HG03103 (cell line): ENCODE results near the gene SFMBT2.
"Not testable (repeated sequence)": the region's sequence is repeated elsewhere in the genome, so short reads cannot be mapped to it uniquely, and the experiment has no call there.

Source experiments
- ATAC-seq: cut with Tn5 transposase; IDR thresholded peaks from one replicate; pipeline ENCODE4 v1.9.1; 2021; ENCODE audit warnings: low read depth; ENCODE audit not compliant: unreplicated experiment

The SFMBT2 gene

DNA sequence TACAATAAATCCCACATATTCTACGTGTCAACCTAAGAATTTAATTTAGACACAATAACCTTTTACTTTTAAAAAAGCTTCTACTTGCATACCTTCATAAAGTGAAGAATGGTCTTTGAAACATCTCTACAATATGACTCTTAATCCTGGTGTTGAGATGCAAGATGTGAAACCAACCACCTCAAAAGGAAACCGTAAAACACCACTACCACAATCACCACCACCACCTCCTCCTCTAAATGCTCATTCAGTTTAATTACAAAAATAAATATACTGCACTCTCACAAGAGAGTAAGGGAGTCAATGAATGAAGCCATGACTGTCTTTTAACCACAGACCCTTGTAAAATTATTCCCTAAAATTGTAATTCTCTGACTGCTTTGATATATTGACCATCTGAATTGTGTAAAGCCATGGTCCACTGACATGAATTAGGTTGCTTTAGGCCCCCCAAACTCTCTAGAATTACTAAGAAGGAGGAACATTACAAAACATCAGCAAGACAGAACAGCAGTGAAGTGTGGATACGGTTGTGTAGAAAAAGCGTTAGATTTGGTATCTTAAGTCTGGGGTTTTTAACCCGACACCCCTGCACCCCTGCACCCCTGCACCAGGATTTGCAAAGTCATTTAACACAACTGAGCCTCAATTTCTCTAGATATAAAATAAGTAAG, 171.4 kb downstream of the SFMBT2 start:
- no peak for ATAC-seq

DNA sequence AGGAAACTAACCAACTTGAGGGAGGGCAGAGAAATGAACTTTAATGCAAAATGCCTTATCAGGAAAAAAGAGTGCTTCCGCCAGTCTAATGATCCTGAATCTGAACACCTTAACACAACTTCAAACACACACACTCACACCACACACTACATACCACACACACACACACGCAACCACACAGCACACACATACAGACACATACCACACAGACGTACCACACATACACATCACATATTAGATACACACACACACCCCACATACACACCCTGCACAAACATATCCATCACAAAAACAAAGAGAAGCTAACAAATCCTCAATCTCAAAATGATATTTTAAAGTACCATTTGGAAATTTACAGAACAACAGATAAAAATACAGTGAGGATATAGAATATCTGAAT, 175.5 kb downstream of the SFMBT2 start:
- no peak for ATAC-seq

DNA sequence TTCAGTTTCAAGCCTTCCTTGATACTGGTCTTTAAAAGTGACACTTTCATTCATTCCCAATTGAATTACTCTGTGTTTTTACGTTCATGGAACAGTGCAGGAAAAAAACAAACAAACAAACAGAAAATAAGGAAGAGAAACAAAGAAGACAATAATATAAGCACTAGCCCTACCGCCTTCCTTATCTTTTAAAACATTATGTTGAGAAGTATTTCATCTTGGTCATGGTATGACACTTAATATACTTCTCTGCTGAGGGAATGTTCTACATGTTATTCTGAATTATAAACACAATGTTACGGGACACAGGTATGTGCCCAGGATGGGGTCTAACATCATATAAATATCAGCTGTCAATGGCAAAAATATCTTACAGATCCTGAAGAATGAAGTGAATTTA, 176.7 kb downstream of the SFMBT2 start:
- ATAC-seq = no peak

DNA sequence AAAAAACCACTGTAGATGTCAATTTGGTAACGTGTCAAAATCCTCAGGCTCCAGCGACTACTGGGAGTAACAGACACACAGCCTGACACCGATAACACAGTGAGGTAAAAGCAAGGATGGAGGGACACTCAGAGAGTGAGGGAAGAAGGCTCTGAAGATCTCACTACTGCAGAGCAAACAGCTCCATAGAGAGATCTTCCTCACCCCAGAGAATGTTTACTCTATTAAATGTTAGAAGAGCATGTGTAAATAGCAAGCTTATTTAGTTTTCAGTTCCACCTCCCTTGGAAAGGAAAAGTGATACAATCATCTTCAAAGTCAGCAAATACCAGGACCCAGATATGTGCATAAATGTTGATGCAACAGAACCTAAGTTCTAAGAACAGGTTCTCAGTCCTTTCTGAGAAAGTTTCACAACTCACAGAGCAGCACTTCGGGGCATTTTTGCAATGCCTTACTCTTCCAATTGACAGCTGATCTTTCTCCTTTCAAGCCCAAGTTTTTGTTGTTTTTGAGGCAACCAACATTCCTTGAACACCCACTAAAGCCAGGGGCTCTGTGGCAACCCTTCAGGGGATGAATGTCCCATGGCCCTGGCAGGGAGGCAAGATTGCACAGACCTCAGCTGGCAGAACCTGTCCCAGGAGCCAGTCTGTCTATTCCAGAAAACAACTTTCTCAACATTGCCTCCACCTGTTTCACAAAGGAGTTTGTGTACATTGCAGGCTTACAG, 177.4 kb downstream of the SFMBT2 start:
- no peak for ATAC-seq

GRCh38 chr10:7231509-7232414, 179.1 kb downstream of the SFMBT2 start:
- no peak for ATAC-seq

DNA sequence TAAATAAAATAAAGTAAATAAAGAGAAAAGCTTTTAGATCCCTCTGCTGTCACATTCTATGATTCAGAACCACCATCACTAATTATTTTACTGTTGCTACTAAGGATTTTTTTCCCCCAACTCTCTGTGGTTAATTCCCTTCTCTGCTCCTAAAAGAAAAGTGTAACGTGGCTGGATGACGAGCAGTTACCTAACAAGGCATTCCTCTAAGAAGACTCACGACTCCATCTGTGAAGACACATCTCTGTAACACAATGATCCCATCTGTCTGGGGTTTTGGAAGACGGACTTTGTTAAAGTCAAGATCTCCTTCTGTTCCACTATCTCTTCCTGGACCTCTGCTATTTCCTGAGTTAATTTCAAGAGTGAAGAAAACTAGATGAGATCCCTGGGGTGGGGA, 179.9 kb downstream of the SFMBT2 start:
- ATAC-seq = no peak

- no peak for ATAC-seq
Measured at GRCh38 chr10:7230036-7230435, 180.8 kb downstream of the SFMBT2 start.

- no peak for ATAC-seq
Measured at GRCh38 chr10:7225133-7225532, 185.7 kb downstream of the SFMBT2 start.

DNA sequence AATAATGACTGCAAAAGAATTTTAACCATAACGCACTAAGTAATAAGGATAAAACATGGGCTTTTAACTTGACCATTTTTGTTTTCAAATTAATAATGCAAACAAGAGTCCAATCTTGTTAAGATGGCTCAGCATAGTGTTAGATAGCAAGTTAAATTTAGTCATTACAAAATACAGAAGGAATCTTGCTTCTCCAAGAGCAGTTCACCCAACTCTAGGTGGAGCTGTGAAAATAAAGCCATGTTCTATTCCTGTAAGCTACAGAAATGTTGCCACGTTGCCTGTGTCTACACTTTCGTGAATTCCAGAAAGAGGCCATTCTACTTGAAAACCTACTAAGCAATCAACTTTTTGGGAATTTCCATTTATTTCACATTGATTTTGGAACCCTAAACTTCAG, 191.9 kb downstream of the SFMBT2 start:
- ATAC-seq = no peak

DNA sequence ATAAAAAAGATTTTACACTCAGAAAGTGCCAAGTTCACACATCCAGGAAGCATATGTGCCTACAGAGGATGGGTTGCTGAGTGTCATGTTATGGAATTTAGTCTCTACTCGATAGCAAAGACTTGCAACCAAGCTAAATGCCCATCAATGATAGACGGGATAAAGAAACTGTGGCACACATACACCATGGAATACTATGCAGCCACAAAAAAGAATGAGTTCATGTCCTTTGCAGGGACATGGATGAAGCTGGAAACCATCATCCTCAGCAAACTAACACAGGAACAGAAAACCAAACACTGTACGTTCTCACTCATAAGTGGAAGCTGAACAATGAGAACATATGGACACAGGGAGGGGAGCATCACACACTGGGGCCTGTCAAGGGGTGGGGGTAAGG, 198.1 kb downstream of the SFMBT2 start:
- not testable (repeated sequence) for ATAC-seq

DNA sequence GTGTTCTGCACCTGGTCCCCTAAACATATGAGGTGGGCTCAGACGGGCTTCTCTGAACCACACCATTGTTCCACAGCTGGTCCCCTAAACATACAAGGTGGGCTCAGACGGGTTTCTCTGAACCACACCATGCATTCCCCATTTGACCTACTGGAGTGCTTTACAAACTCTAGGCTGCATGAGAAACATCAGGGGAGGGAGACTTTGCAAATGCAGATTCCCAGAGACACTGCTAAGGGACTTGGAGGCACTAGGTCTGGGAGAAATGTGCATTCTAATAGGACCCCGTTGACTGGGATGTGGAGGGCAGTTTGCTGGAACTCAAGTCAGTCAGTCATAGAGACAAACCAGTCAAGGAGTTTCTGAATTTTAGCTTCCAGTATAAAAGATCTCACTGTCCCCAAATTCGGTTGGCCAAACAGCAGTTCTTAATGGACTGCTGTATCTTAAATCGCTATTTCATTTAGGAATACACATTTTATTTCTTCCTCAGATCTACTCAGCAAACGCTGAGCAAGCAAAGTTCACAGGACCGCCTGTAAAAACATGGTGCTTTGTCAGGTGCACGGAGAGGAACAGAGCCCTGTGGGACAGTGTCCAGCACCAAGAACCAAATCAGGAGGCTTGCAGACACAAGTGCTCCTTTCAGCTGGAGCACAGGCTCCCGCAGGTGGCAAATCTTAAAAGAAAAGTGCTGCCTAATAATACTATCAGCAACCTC, 198.8 kb downstream of the SFMBT2 start:
- no peak for ATAC-seq

DNA sequence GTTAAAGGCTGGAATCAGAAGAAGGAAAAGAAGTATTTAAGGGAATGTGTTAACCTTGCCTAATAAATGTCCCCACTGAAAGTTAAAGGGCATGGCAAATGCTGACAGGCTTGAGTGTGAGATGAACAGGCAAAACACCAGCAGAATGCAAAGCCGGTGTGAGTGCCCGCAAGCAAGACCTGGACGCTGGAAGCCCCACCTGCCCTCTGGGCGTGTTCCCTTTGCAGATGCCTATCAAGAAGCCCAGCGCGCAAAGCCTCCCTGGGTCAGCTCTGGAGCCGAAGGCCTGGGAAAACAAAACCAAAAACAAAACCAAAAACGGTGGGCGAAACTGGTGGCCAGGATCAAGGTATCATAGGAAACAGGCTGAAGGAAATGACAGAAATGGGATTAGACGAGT, 200.3 kb downstream of the SFMBT2 start:
- no peak for ATAC-seq

DNA sequence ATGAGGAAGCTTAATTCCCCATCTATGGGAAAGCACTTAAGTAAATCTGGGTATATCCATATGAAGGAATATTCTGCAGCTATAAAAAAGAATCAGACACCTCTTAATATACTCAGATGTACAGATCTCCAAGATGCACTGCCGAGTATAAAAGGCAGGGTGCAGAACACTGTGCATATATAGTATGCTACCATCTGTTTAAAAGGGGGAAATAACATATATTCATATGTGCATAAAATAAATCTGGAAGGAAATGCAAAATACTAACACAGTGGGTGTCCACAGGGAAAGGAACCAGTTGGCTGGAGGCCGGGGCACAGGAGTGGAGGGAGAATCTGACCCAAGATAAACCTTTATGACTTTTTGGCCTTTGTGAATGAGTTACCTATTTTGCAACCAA, 201.4 kb downstream of the SFMBT2 start:
- ATAC-seq = no peak

DNA sequence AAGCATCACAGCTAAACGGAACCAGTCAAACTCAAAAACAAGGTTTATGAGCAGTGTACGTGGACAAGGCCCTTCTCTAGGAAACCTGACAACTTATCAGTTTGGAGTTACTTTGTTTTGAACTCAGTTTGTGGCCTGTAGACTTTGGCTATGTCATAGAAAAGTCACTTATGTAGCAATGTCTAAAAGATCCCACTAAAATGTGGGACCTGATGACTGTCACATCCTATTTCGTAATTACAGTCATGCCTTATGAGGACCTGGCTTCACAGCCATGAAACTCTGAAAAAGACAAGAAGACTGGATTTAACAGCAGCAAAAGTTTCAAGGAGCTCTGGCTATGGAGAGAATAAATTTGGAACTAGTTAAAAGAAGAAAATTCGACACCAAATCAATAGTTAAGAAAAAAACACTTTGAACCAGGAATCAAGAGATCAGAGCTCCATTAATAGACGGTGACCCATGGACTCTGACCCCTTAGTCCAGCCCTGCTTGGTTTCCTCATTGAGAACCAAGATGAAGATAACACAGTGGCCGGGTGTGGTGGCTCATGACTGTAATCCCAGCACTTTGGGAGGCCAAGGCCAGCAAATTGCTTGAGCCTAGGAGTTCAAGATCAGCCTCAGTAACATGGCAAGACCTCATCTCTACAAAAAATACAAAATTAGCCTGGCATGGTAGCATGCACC, 204.3 kb downstream of the SFMBT2 start:
- no peak for ATAC-seq

GRCh38 chr10:7205656-7206055, 205.2 kb downstream of the SFMBT2 start:
- ATAC-seq = no peak

DNA sequence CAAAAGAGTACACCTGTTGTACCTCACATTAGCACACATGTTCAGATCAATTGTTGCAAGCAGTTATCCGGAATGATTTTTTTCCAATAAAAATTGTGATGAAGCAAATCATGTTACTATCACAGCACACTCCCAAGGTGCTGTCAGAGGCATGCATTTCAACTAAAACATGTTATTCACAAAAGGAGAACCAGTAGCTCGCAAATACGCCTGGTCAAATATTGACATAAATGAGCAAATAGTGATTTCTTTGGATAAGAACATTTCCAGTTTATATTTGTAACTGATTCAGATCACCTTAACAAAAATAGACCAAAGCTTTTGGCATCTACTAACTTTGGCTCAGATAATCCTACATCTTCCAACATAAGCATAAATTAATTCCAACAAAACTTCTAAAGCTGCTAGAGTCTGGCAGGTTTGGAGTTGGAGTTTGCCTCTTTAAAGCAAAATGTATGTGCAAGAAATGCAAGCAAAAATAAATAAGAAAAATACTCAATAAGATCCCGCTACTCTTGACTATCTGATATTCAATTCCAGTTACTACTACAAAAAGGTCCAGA, 208.0 kb downstream of the SFMBT2 start:
- ATAC-seq = no peak

DNA sequence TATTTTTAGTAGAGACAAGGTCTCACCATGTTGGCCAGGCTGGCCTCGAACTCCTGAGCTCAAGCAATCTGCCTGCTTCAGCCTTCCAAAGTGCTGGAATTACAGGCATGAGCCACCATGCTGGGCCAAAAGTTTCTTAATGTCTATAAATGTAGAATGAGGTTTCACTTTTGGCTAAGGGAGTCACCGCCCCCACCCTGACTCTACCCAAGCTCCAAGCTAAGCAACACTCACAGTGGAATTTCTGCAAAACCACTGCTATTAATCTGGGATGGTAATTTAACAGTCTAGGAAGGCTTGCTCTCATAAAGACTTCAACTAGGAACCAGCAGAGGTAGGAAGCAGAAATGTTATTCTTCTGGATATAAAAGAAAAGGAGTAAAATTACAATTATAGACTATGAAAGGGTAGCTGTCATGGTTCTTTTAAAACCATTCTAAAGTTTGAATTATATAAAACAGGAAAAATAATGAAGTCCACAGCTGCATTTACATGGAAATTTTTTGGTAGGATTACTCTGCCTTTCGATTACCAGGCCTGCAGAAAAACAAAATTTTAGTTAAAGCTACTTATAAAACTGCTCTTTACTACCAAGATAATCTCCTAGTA, 211.6 kb downstream of the SFMBT2 start:
- no peak for ATAC-seq

DNA sequence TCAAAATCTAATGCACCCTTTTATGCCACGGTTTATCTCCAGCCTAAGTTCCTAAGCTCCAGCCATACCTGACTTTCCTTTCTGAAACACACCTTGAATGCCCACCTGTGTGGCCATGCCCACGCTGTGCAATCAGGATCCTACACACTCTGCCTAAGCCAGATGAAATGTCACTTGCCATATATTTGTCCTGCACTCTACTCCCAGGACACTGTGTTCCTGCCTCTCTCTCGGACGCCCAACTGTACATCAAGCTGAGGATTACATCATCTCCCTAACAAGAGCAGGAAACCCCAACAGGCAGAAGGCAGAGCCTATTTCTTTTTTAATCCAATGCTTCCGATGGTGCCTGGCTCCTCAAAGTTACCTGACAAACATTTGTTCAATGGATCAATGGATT, 214.6 kb downstream of the SFMBT2 start:
- ATAC-seq = no peak

DNA sequence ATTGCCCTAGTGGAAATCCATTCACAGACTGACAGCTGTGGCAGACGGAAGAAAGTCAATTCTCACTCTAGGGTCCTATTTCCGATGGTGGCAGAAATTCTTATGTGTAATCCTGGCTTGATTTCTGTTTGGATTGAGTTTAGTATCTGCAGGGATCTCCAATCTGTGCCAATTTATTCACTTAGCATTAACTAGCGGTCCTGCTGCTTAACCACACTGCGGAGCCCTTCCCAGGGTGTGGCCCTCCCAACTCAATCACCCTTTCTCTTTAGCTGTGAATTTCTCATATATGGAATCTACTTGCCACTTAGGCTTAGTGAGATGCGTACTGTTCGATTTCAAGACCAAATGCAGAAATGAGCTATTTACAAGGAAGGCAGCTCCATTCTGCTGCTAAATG, 215.7 kb downstream of the SFMBT2 start:
- ATAC-seq = no peak
